ENCODE results near the gene ITIH4. TPM values are rescaled to one million over a fixed set of nuclear protein-coding genes. Genes with fewer than 3 reads are reported as not detected.

ITIH4 gene
- total and polyA plus RNA-seq, 10 of the 15 experiments (the other 5 are each of a cell fraction or from before 2014, with no cell fraction given), result 0.64 to 4.1 (median 1.3) TPM

- 82% methylated on average over 23 of the region's 23 CpGs for WGBS (ENCODE audit: insufficient coverage, insufficient replicate concordance, low lambda C conversion rate, missing lambda C conversion rate)
- Histone ChIP-seq H3K27me3 (replicated peaks in 1 of 2; ENCODE audit: control insufficient read depth in 2 of 2, insufficient read depth in 2 of 2, low read length in 1 of 2) (no peaks in the 10 kb centered on the region), H3K4me1 (ENCODE audit: control insufficient read depth, insufficient read depth, low read length) (no peaks in the 10 kb centered on the region; the same call in 1 of the 2 replicates), H4K20me1 (ENCODE audit: control insufficient read depth, insufficient read depth) (no peaks in the 10 kb centered on the region), H2AFZ (ENCODE audit: control insufficient read depth, low read depth, low read length) (no peak overlapping the region), H3K9ac (ENCODE audit: control insufficient read depth, insufficient read depth, low read length) (no peak overlapping the region), H3K9me3 (replicated peaks; ENCODE audit: control insufficient read depth, insufficient read depth, low read length) (no peaks in the 10 kb centered on the region), H3K36me3 (ENCODE audit: control insufficient read depth in 2 of 2, insufficient read depth in 2 of 2, low read length in 1 of 2) (peaks cover 6 to 9% of the 10 kb centered on the region in 2 experiments; a peak in 3 of 4 replicates), H3K27ac (ENCODE audit: control insufficient read depth, insufficient read depth) (no peak overlapping the region), H3K4me3 (no peak overlapping the region), H3K79me2 (ENCODE audit: control insufficient read depth, insufficient read depth, low read length) (no peaks in the 10 kb centered on the region), H3K4me2 (ENCODE audit: control insufficient read depth, insufficient read depth) (no peak overlapping the region)
- no peak for DNase-seq (ENCODE audit: low read depth, low spot score)
- ChIA-PET SMC1A (ENCODE audit: uncharacterized antibody, unreplicated experiment) (no interaction called here), POLR2A (interaction anchor here (0.6 kb wide), 1 partner anchor 304 kb away, joined by 3 read pairs; no protein-coding TSS in a partner anchor), CTCF (interaction anchor here (0.6 to 2.4 kb wide), 2 partner anchors 9 to 19 kb away, joined by 3 to 11 read pairs; no protein-coding TSS in a partner anchor), RAD21 (ENCODE audit: unreplicated experiment) (no interaction called here)
- no peak for ATAC-seq
- in situ Hi-C loops (cut with MboI) (loop anchor here (10.0 kb wide), 1 partner anchor 235 kb away; no protein-coding TSS in a partner anchor), intact Hi-C loops (cut with micrococcal nuclease; ENCODE audit: unreplicated experiment) (no loop called here)
- no peak for FAIRE-seq
- TF ChIP-seq ZNF217 (IDR thresholded peaks at IDR 0.05), result no peak
- no peak for TF ChIP-seq FOS (IDR thresholded peaks at IDR 0.05; ENCODE audit: borderline replicate concordance, extremely low read depth, insufficient read length)
- no peak for TF ChIP-seq ATF7 (IDR thresholded peaks at IDR 0.05; ENCODE audit: low read depth)
- no peak for TF ChIP-seq BACH1 (IDR thresholded peaks at IDR 0.05; ENCODE audit: borderline replicate concordance)
- no peak for TF ChIP-seq JUNB (IDR thresholded peaks at IDR 0.05)
- no peak for TF ChIP-seq RELA (IDR thresholded peaks at IDR 0.05; ENCODE audit: borderline replicate concordance, partially characterized antibody)
- no peak for TF ChIP-seq RUNX3 (IDR thresholded peaks at IDR 0.05; ENCODE audit: low read length)
- TF ChIP-seq RAD21 (IDR thresholded peaks at IDR 0.05; ENCODE audit: insufficient read depth, low read depth, low read length), result no peak
- TF ChIP-seq E2F8 (IDR thresholded peaks at IDR 0.05; ENCODE audit: low read depth, partially characterized antibody), result no peak
- no peak for TF ChIP-seq NRF1 (conservative IDR thresholded peaks at IDR 0.05; ENCODE audit: low read depth, low read length)
- no peak for TF ChIP-seq RCOR1 (conservative IDR thresholded peaks at IDR 0.05; ENCODE audit: low read depth, low read length)
- BruUV-seq (replicated peaks), result no TSS peak
Measured at GRCh38 chr3:52839892-52840545, 9.5 kb upstream of the ITIH4 start.

Measured in GM12878 (cell line).